Neural progenitor cell (in vitro differentiated cells): ENCODE measurements around the gene POLR2E. TPM values are rescaled to one million over a fixed set of nuclear protein-coding genes. Genes with fewer than 3 reads are reported as not detected.
A peak's percentile ranks its signal among the peaks of the same experiment; 100 is the strongest.

ENCODE experiments used
- DNase-seq: peaks from one replicate; pipeline ENCODE4 v3.0.0-alpha.2; 2016; ENCODE audit warnings: low spot score
- H2AFZ ChIP-seq: fragments of 200-600 bp; sonication (generic); replicated peaks from 2 replicates; pipeline ENCODE4 v1.6.1; 2016; ENCODE audit warnings: antibody characterized with exemption
- H3F3A ChIP-seq: fragments of 200-600 bp; sonication (generic); 2 replicates; pipeline ENCODE4 v1.6.1; 2016; ENCODE audit warnings: antibody characterized with exemption, low read depth
- H3K27ac ChIP-seq: fragments of 200-600 bp; sonication (generic); 2 replicates; pipeline ENCODE4 v1.5.1; 2016; ENCODE audit warnings: mild to moderate bottlenecking
- H3K27me3 ChIP-seq: fragments of 200-600 bp; sonication (generic); 2 replicates; pipeline ENCODE4 v1.6.1; 2016; ENCODE audit warnings: mild to moderate bottlenecking, moderate library complexity
- H3K36me3 ChIP-seq: fragments of 200-600 bp; sonication (generic); 2 replicates; pipeline ENCODE4 v1.5.1; 2016
- H3K4me1 ChIP-seq: fragments of 200-600 bp; sonication (generic); 2 replicates; pipeline ENCODE4 v1.6.1; 2016; ENCODE audit warnings: mixed run types
- H3K4me2 ChIP-seq: fragments of 200-600 bp; sonication (generic); 2 replicates; pipeline ENCODE4 v1.6.1; 2016
- H3K4me3 ChIP-seq: fragments of 200-600 bp; sonication (generic); 2 replicates; pipeline ENCODE4 v1.5.1; 2016
- H3K79me2 ChIP-seq: fragments of 200-600 bp; sonication (generic); 2 replicates; pipeline ENCODE4 v1.6.1; 2016; ENCODE audit warnings: low read depth
- H3K9ac ChIP-seq: fragments of 200-600 bp; sonication (generic); 2 replicates; pipeline ENCODE4 v1.6.1; 2016
- H3K9me3 ChIP-seq: fragments of 200-600 bp; sonication (generic); 2 replicates; pipeline ENCODE4 v1.5.1; 2016; ENCODE audit warnings: low read depth
- H4K20me1 ChIP-seq: fragments of 200-600 bp; sonication (generic); 2 replicates; pipeline ENCODE4 v1.6.1; 2016; ENCODE audit warnings: low read depth
- H3K27ac Mint-ChIP-seq: 3 replicates; pipeline ENCODE4 v1.8.0; 2021; ENCODE audit warnings: mixed read lengths
- H3K27me3 Mint-ChIP-seq: 2 replicates; pipeline ENCODE4 v1.8.0; 2022; ENCODE audit warnings: low read depth, mild to moderate bottlenecking, inconsistent platforms, moderate library complexity, mixed read lengths; ENCODE audit not compliant: insufficient read depth
- H3K36me3 Mint-ChIP-seq: 3 replicates; pipeline ENCODE4 v1.8.0; 2021; ENCODE audit warnings: mixed read lengths
- H3K4me1 Mint-ChIP-seq: 3 replicates; pipeline ENCODE4 v1.8.0; 2021; ENCODE audit warnings: mixed read lengths
- H3K4me3 Mint-ChIP-seq: 3 replicates; pipeline ENCODE4 v1.8.0; 2021; ENCODE audit warnings: mild to moderate bottlenecking, moderate library complexity, mixed read lengths
- H3K9me3 Mint-ChIP-seq: 3 replicates; pipeline ENCODE4 v1.8.0; 2020; ENCODE audit warnings: mixed read lengths
- EZH2 ChIP-seq: fragments of 200-600 bp; sonication (generic); IDR thresholded peaks from 2 replicates; pipeline ENCODE4 v1.6.1; 2017; ENCODE audit warnings: antibody characterized with exemption, mild to moderate bottlenecking, moderate library complexity
- EZH2phosphoT487 ChIP-seq: fragments of 200-600 bp; sonication (generic); IDR thresholded peaks from 2 replicates; pipeline ENCODE4 v1.6.1; 2017; ENCODE audit warnings: antibody characterized with exemption
- total RNA-seq: library from RNA; depleted of rRNA; stranded (reverse); fragments of >200 nt; gene quantifications from 2 replicates; pipeline ENCODE4 v1.2.3, GENCODE V29; 2015; ENCODE audit warnings: low replicate concordance
- TF ChIP-seq, protein P1 (sequence below): fragments of 200-600 bp; sonication (generic); IDR thresholded peaks from 2 replicates; pipeline ENCODE4 v1.5.1; 2017; ENCODE audit warnings: antibody characterized with exemption, mild to moderate bottlenecking

POLR2E gene
- total RNA-seq, 1 donor from 2014 or later: 98.8 TPM

- Mint-ChIP-seq H3K9me3 (no peaks in the 10 kb centered on the region), H3K36me3 (no peaks in the 10 kb centered on the region), H3K27ac (no peak overlapping the region), H3K4me1 (peaks cover 18% of the 10 kb centered on the region), H3K27me3 (peaks cover 7% of the 10 kb centered on the region), H3K4me3 (peak overlapping the region; percentile 95)
- H3K4me2 ChIP-seq: peak overlapping the region; percentile 94
- TF ChIP-seq EZH2phosphoT487 (no peak), EZH2 (no peak)
- TF ChIP-seq, protein P1, sequence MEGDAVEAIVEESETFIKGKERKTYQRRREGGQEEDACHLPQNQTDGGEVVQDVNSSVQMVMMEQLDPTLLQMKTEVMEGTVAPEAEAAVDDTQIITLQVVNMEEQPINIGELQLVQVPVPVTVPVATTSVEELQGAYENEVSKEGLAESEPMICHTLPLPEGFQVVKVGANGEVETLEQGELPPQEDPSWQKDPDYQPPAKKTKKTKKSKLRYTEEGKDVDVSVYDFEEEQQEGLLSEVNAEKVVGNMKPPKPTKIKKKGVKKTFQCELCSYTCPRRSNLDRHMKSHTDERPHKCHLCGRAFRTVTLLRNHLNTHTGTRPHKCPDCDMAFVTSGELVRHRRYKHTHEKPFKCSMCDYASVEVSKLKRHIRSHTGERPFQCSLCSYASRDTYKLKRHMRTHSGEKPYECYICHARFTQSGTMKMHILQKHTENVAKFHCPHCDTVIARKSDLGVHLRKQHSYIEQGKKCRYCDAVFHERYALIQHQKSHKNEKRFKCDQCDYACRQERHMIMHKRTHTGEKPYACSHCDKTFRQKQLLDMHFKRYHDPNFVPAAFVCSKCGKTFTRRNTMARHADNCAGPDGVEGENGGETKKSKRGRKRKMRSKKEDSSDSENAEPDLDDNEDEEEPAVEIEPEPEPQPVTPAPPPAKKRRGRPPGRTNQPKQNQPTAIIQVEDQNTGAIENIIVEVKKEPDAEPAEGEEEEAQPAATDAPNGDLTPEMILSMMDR: no peak
- H4K20me1 ChIP-seq: peaks cover 22% of the 10 kb centered on the region
- H3K4me1 ChIP-seq: peaks cover 4% of the 10 kb centered on the region
- no peak overlapping the region for H2AFZ ChIP-seq
- no peak overlapping the region for H3K27ac ChIP-seq
- no peaks in the 10 kb centered on the region for H3K9me3 ChIP-seq
- no peak overlapping the region for H3K4me3 ChIP-seq
- H3K36me3 ChIP-seq: no peaks in the 10 kb centered on the region
- DNase-seq: no peak
- peaks cover 26% of the 10 kb centered on the region for H3K79me2 ChIP-seq
- H3K9ac ChIP-seq: no peak overlapping the region
- no peaks in the 10 kb centered on the region for H3F3A ChIP-seq
- no peaks in the 10 kb centered on the region for H3K27me3 ChIP-seq
Measured at GRCh38 chr19:1093330-1093729, 1.8 kb downstream of the POLR2E start.

GRCh38 chr19:1091544-1092175, 3.5 kb downstream of the POLR2E start:
- no peak overlapping the region for H3K4me2 ChIP-seq
- no peak overlapping the region for H3K27ac Mint-ChIP-seq
- no peak overlapping the region for H3K27ac ChIP-seq
- H3K79me2 ChIP-seq: peaks cover 26% of the 10 kb centered on the region
- peaks cover 22% of the 10 kb centered on the region for H4K20me1 ChIP-seq
- H3K9me3 Mint-ChIP-seq: no peaks in the 10 kb centered on the region
- H3K9me3 ChIP-seq: no peaks in the 10 kb centered on the region
- H3K4me1 ChIP-seq: peaks cover 4% of the 10 kb centered on the region
- H3K36me3 ChIP-seq: no peaks in the 10 kb centered on the region
- H3K27me3 ChIP-seq: no peaks in the 10 kb centered on the region
- no peak overlapping the region for H2AFZ ChIP-seq
- peaks cover 6% of the 10 kb centered on the region for H3F3A ChIP-seq
- no peak overlapping the region for H3K9ac ChIP-seq
- peaks cover 4% of the 10 kb centered on the region for H3K36me3 Mint-ChIP-seq
- no peak for DNase-seq
- H3K4me1 Mint-ChIP-seq: peaks cover 13% of the 10 kb centered on the region
- peaks cover 2% of the 10 kb centered on the region for H3K27me3 Mint-ChIP-seq
- no peak overlapping the region for H3K4me3 Mint-ChIP-seq
- TF ChIP-seq, protein P1: no peak
- no peak for TF ChIP-seq EZH2phosphoT487
- no peak for TF ChIP-seq EZH2
- no peak overlapping the region for H3K4me3 ChIP-seq

DNA sequence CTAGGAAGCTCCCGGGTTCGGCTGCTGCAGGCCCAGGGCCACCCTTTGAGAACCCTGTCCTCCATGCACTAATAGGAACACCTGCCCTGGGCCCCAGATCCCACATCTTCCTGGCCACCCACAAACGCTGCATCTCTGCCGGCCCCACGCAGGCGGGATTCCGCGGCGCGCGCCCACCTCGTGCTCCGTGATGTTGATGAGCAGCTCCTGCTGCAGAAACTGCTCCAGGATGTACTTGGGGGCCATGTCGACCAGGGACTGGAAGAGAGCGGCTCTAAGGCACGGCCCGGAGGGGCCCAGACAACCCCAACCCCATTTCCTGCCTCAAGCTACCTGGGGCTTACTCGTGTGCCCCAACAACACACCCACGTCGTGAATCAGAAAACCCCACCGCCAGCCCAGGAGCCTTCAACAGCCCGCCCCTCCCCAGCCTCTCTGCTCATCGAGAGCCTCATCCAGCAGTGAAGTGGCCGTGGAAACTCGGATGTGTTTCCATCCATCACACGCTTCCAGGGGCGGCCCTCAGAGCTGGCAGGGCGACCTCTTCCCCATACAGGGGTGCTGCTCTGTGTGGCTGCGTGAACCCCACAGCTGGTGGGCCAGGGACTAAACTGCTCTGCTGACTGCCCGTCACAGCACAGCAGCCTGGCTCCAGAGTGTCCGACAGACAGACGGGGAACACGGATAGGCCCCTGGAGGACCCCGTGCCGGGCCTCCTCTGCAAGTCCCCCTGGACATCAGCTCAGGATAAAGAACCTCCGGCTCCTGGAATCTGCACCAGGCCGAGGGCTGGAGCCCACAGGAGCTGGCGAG, 4.2 kb downstream of the POLR2E start:
- Mint-ChIP-seq H3K36me3 (peaks cover 4% of the 10 kb centered on the region), H3K27ac (no peak overlapping the region), H3K9me3 (no peaks in the 10 kb centered on the region), H3K4me3 (no peak overlapping the region), H3K4me1 (peaks cover 13% of the 10 kb centered on the region), H3K27me3 (peaks cover 2% of the 10 kb centered on the region)
- H3K27me3 ChIP-seq: no peaks in the 10 kb centered on the region
- H4K20me1 ChIP-seq: peaks cover 22% of the 10 kb centered on the region
- peaks cover 4% of the 10 kb centered on the region for H3K4me1 ChIP-seq
- H3K36me3 ChIP-seq: no peaks in the 10 kb centered on the region
- H3K4me2 ChIP-seq: no peak overlapping the region
- no peak overlapping the region for H3K4me3 ChIP-seq
- TF ChIP-seq EZH2: no peak
- TF ChIP-seq EZH2phosphoT487: no peak
- TF ChIP-seq, protein P1: no peak
- H3F3A ChIP-seq: peaks cover 6% of the 10 kb centered on the region
- no peak overlapping the region for H3K9ac ChIP-seq
- H3K9me3 ChIP-seq: no peaks in the 10 kb centered on the region
- no peak overlapping the region for H2AFZ ChIP-seq
- H3K27ac ChIP-seq: no peak overlapping the region
- peaks cover 26% of the 10 kb centered on the region for H3K79me2 ChIP-seq
- DNase-seq: no peak
